Inflammatory macrophage treated with lipopolysaccharide for 4 hours (primary cell): ENCODE results near the gene FXYD2.
"Not testable (repeated sequence)": the region's sequence is repeated elsewhere in the genome, so short reads cannot be mapped to it uniquely, and the experiment has no call there.

Experiments used
- DNase-seq: peaks from one replicate; pipeline ENCODE4 v3.0.0-alpha.2; 2020

Gene FXYD2

GRCh38 chr11:117824571-117825537 lies at the start of gene FXYD2:
Gene FXYD2, minus strand, starts transcription at chr11:117824744. Its CDS starts 66 bp downstream, at chr11:117824678.
- peak; percentile 56 for DNase-seq

- no peak for DNase-seq
Observed at GRCh38 chr11:117873828-117874125, 49.2 kb upstream of the FXYD2 start.

GRCh38 chr11:117872975-117873827 lies 48.7 kb upstream of the FXYD2 start:
- DNase-seq: no peak

- no peak for DNase-seq
Observed at GRCh38 chr11:117872420-117872961, 47.9 kb upstream of the FXYD2 start.

- no peak for DNase-seq
Observed at GRCh38 chr11:117871784-117872183, 47.2 kb upstream of the FXYD2 start.

GRCh38 chr11:117871160-117871559 lies 46.6 kb upstream of the FXYD2 start:
- no peak for DNase-seq

GRCh38 chr11:117870103-117870952 lies 45.8 kb upstream of the FXYD2 start:
- no peak for DNase-seq

- DNase-seq: no peak
Observed at GRCh38 chr11:117869604-117870003, 45.1 kb upstream of the FXYD2 start.

GRCh38 chr11:117868815-117869561 lies 44.4 kb upstream of the FXYD2 start:
- no peak for DNase-seq

GRCh38 chr11:117868088-117868487 lies 43.5 kb upstream of the FXYD2 start:
- no peak for DNase-seq

- no peak for DNase-seq
Observed at GRCh38 chr11:117866526-117866925, 42.0 kb upstream of the FXYD2 start.

GRCh38 chr11:117865546-117865945 lies 41.0 kb upstream of the FXYD2 start:
- DNase-seq: not testable (repeated sequence)

- no peak for DNase-seq
Observed at GRCh38 chr11:117863383-117863782, 38.8 kb upstream of the FXYD2 start.

GRCh38 chr11:117862753-117863152 lies 38.2 kb upstream of the FXYD2 start:
- no peak for DNase-seq

- DNase-seq: peak; percentile 37
Observed at GRCh38 chr11:117862019-117862725, 37.6 kb upstream of the FXYD2 start.

GRCh38 chr11:117861151-117862018 lies 36.8 kb upstream of the FXYD2 start:
- DNase-seq: no peak

- no peak for DNase-seq
Observed at GRCh38 chr11:117860139-117860538, 35.6 kb upstream of the FXYD2 start.

- no peak for DNase-seq
Observed at GRCh38 chr11:117859488-117860112, 35.1 kb upstream of the FXYD2 start.

- DNase-seq: no peak
Observed at GRCh38 chr11:117859061-117859460, 34.5 kb upstream of the FXYD2 start.
